K562 (cell line): ENCODE data around the gene EYA4.

Experiments used
- CBFA2T2 ChIP-seq: fragments of 450-650 bp; conservative IDR thresholded peaks from 2 replicates; pipeline ENCODE4 v1.6.1; 2017; ENCODE audit warnings: mild to moderate bottlenecking
- CEBPB ChIP-seq: fragments of 450-650 bp; IDR thresholded peaks from 2 replicates; pipeline ENCODE4 v1.6.1; 2016; ENCODE audit warnings: missing genetic modification characterization, missing compliant biosample characterization
- CLOCK ChIP-seq: fragments of 250-450 bp; sonication (Bioruptor Pico); IDR thresholded peaks from 2 replicates; pipeline ENCODE4 v1.4.0; 2020; ENCODE audit warnings: mild to moderate bottlenecking, moderate library complexity, borderline replicate concordance
- CTCF ChIP-seq, 3 experiments: IDR thresholded peaks in 2 of 3; conservative IDR thresholded peaks in 1 of 3; 2 replicates each; pipeline ENCODE4 v1.5.1; 2011 to 2012; ENCODE audit warnings: low read length in 3 of 3, mild to moderate bottlenecking in 3 of 3, control low read depth in 2 of 3, improper control_type of control experiment in 1 of 3, inconsistent platforms in 1 of 3, low read depth in 1 of 3, mixed read lengths in 1 of 3, moderate library complexity in 1 of 3; ENCODE audit not compliant: insufficient read depth in 2 of 3
- HMBOX1 ChIP-seq: sonication (generic); IDR thresholded peaks from 2 replicates; pipeline ENCODE4 v1.6.1; 2016
- MXD1 ChIP-seq: fragments of 250-450 bp; sonication (Bioruptor Pico); IDR thresholded peaks from 2 replicates; pipeline ENCODE4 v1.8.0; 2021; ENCODE audit warnings: borderline replicate concordance, mild to moderate bottlenecking, moderate library complexity; ENCODE audit not compliant: poor library complexity, severe bottlenecking
- NCOA1 ChIP-seq: fragments of 450-650 bp; IDR thresholded peaks from 2 replicates; pipeline ENCODE4 v1.6.1; 2016; ENCODE audit warnings: low read depth
- NFE2L1 ChIP-seq: fragments of 450-650 bp; IDR thresholded peaks from 2 replicates; pipeline ENCODE4 v1.6.1; 2016; ENCODE audit warnings: missing genetic modification characterization, low read depth, mild to moderate bottlenecking, missing compliant biosample characterization, moderate library complexity, borderline replicate concordance
- POLR2A ChIP-seq: fragments of 450-650 bp; conservative IDR thresholded peaks from 2 replicates; pipeline ENCODE4 v1.6.1; 2016
- RCOR1 ChIP-seq, 2 experiments: IDR thresholded peaks; 2 replicates each; pipeline ENCODE4 v1.6.1; 2012; ENCODE audit warnings: low read depth in 2 of 2, low read length in 2 of 2, borderline replicate concordance in 1 of 2, improper control_type of control experiment in 1 of 2
- XRCC3 ChIP-seq: fragments of 450-650 bp; IDR thresholded peaks from 2 replicates; pipeline ENCODE4 v1.6.1; 2017; ENCODE audit warnings: mild to moderate bottlenecking, moderate library complexity
- ZKSCAN3 ChIP-seq: fragments of 250-450 bp; sonication (Bioruptor Pico); IDR thresholded peaks from 2 replicates; pipeline ENCODE4 v1.4.0; 2020

- TF ChIP-seq XRCC3 (no peak), CEBPB (tag) (no peak), RCOR1 (IDR thresholded peaks at IDR 0.05; ENCODE audit: borderline replicate concordance in 1 of 2, low read depth in 2 of 2, low read length in 2 of 2) (no peak), MXD1 (CRISPR knock-in tag) (no peak), HMBOX1 (no peak), POLR2A (no peak), CTCF (IDR thresholded peaks at IDR 0.05 in 2 of 3, conservative IDR thresholded peaks at IDR 0.05 in 1 of 3; ENCODE audit: insufficient read depth in 2 of 3, low read depth in 1 of 3, low read length in 3 of 3) (no peak), NFE2L1 (tag) (no peak), ZKSCAN3 (CRISPR knock-in tag) (no peak), CLOCK (CRISPR knock-in tag) (no peak), CBFA2T2 (no peak), NCOA1 (no peak)
Measured at GRCh38 chr6:133546098-133546497, 304.9 kb downstream of the EYA4 start.
